HG02970 (cell line): ENCODE measurements around the gene NIPAL1.
A peak's percentile ranks its signal among the peaks of the same experiment; 100 is the strongest.
"Not testable (repeated sequence)": the region's sequence is repeated elsewhere in the genome, so short reads cannot be mapped to it uniquely, and the experiment has no call there.

ENCODE experiments used
- ATAC-seq: cut with Tn5 transposase; IDR thresholded peaks from one replicate; pipeline ENCODE4 v1.9.1; 2021; ENCODE audit warnings: mild to moderate bottlenecking, moderate library complexity, moderate number of reproducible peaks; ENCODE audit not compliant: unreplicated experiment, low FRiP score

Gene NIPAL1

GRCh38 chr4:48016141-48017107, at the start of gene NIPAL1, which contains the start of gene CNGA1:
NIPAL1 (plus strand) TSS chr4:48016772; CDS start chr4:48016840, 68 bp downstream.
CNGA1 (minus strand) TSS chr4:48016681; CDS start chr4:47952689, 63,992 bp downstream.
- peak; percentile 70 for ATAC-seq

GRCh38 chr4:47968847-47969246, 47.7 kb upstream of the NIPAL1 start:
- ATAC-seq, result no peak

- ATAC-seq, result no peak
Observed at GRCh38 chr4:47972181-47972580, 44.4 kb upstream of the NIPAL1 start.

- no peak for ATAC-seq
Observed at GRCh38 chr4:47972721-47973120, 43.9 kb upstream of the NIPAL1 start.

GRCh38 chr4:47974566-47974965, 42.0 kb upstream of the NIPAL1 start:
- ATAC-seq, result no peak

GRCh38 chr4:47990145-47990544, 26.4 kb upstream of the NIPAL1 start:
- ATAC-seq, result no peak

- not testable (repeated sequence) for ATAC-seq
Observed at GRCh38 chr4:47992475-47992874, 24.1 kb upstream of the NIPAL1 start.

- no peak for ATAC-seq
Observed at GRCh38 chr4:47996021-47996420, 20.6 kb upstream of the NIPAL1 start.

GRCh38 chr4:48002267-48002666, 14.3 kb upstream of the NIPAL1 start:
- no peak for ATAC-seq

- not testable (repeated sequence) for ATAC-seq
Observed at GRCh38 chr4:48003568-48003967, 13.0 kb upstream of the NIPAL1 start.

GRCh38 chr4:48005781-48006180, 10.8 kb upstream of the NIPAL1 start:
- no peak for ATAC-seq

GRCh38 chr4:48008021-48008596, 8.5 kb upstream of the NIPAL1 start:
- ATAC-seq, result no peak

GRCh38 chr4:48010906-48011305, 5.7 kb upstream of the NIPAL1 start:
- ATAC-seq, result not testable (repeated sequence)

- no peak for ATAC-seq
Observed at GRCh38 chr4:48011722-48012121, 4.8 kb upstream of the NIPAL1 start.

- ATAC-seq, result no peak
Observed at GRCh38 chr4:48012824-48013223, 3.7 kb upstream of the NIPAL1 start.

- ATAC-seq, result no peak
Observed at GRCh38 chr4:48015216-48015615, 1.4 kb upstream of the NIPAL1 start.

GRCh38 chr4:48015678-48016077, 894 bp upstream of the NIPAL1 start:
- ATAC-seq, result no peak

- ATAC-seq, result peak; percentile 20
Observed at GRCh38 chr4:48017108-48017571, 568 bp downstream of the NIPAL1 start.

GRCh38 chr4:48018112-48018511, 1.5 kb downstream of the NIPAL1 start:
- ATAC-seq, result no peak

- ATAC-seq, result no peak
Observed at GRCh38 chr4:48021100-48021499, 4.5 kb downstream of the NIPAL1 start.

- ATAC-seq, result no peak
Observed at GRCh38 chr4:48022192-48022799, 5.7 kb downstream of the NIPAL1 start.
